HCT116 (cell line): ENCODE measurements around the gene WWP2. TPM values are rescaled to one million over a fixed set of nuclear protein-coding genes. Genes with fewer than 3 reads are reported as not detected.

ENCODE experiments used
- ATAC-seq: fragments of 200-7000 bp; cut with Tn5 transposase; 2 replicates; pipeline ENCODE4 v1.9.1; 2020; ENCODE audit warnings: mild to moderate bottlenecking, moderate library complexity
- BruUV-seq: library from RNA; stranded (reverse); fragments of 400-500 nt; replicated peaks from 2 replicates; lab custom pipeline; 2021; lab: Mats Ljungman, UMichigan
- CTCF ChIA-PET: fragments of 300-600 bp; sonication (Branson Sonifier 250); formaldehyde crosslinking; loops from one replicate; lab custom pipeline; 2021; ENCODE audit warnings: antibody characterized with exemption; lab: Charles Lee
- POLR2A ChIA-PET: fragments of 300-600, 350-600 bp; sonication (Branson Sonifier 250); formaldehyde crosslinking; loops from one replicate; lab custom pipeline; 2021; ENCODE audit warnings: antibody characterized with exemption; lab: Charles Lee
- RAD21 ChIA-PET, 2 experiments: fragments of 300-600 bp; sonication (Branson Sonifier 250); formaldehyde crosslinking; loops; one replicate each; lab custom pipeline; 2023; ENCODE audit warnings: low total read pairs in 2 of 2; ENCODE audit not compliant: uncharacterized antibody in 2 of 2, unreplicated experiment in 2 of 2, low non-redundant PET in 1 of 2; lab: Charles Lee
- DNase-seq: peaks from one replicate; pipeline ENCODE4 v3.0.0-alpha.2; 2010; ENCODE audit warnings: low read depth, low spot score
- H2AFZ ChIP-seq: fragments of 200-600 bp; shearing (Covaris generic), sonication (generic); 2 replicates; pipeline ENCODE4 v1.6.1; 2017; ENCODE audit warnings: low read depth, mixed run types, mixed read lengths, antibody characterized with exemption, low read length; ENCODE audit not compliant: poor library complexity, severe bottlenecking
- H3K27ac ChIP-seq: 2 replicates; pipeline ENCODE4 v1.5.1; 2012; ENCODE audit warnings: low read depth, low read length
- H3K27me3 ChIP-seq: fragments of 200-600 bp; sonication (generic); 2 replicates; pipeline ENCODE4 v1.6.1; 2016; ENCODE audit warnings: mixed run types, low read length, mixed read lengths; ENCODE audit not compliant: insufficient read depth
- H3K36me3 ChIP-seq, 2 experiments: fragments of 200-500 bp in 1 of 2; fragments of 200-600 bp in 1 of 2; sonication (Bioruptor generic) in 1 of 2; sonication (generic) in 1 of 2; 2 replicates each; pipeline versions ENCODE4 v1.5.1 to v1.6.1; 2014 to 2016; ENCODE audit warnings: low read length in 2 of 2, inconsistent platforms in 1 of 2, mixed read lengths in 1 of 2, mixed run types in 1 of 2; ENCODE audit not compliant: insufficient read depth in 2 of 2, control insufficient read depth in 1 of 2
- H3K4me1 ChIP-seq, 2 experiments: fragments of 200-600 bp in 1 of 2; sonication (generic) in 1 of 2; 2 replicates each; pipeline versions ENCODE4 v1.5.1 to v1.6.1; 2012 to 2017; ENCODE audit warnings: low read length in 2 of 2, inconsistent platforms in 1 of 2, mild to moderate bottlenecking in 1 of 2, mixed read lengths in 1 of 2, mixed run types in 1 of 2, moderate library complexity in 1 of 2; ENCODE audit not compliant: insufficient read depth in 2 of 2, control insufficient read depth in 1 of 2
- H3K4me2 ChIP-seq: fragments of 200-600 bp; sonication (generic); 2 replicates; pipeline ENCODE4 v1.6.1; 2017; ENCODE audit warnings: mixed run types, low read length, mixed read lengths
- H3K4me3 ChIP-seq, 2 experiments: fragments of 200-600 bp in 1 of 2; sonication (generic) in 1 of 2; replicated peaks in 1 of 2; 2 replicates each; pipeline ENCODE4 v1.5.1; 2011 to 2016; ENCODE audit warnings: low read length in 2 of 2, control low read depth in 1 of 2, low read depth in 1 of 2, mild to moderate bottlenecking in 1 of 2, mixed read lengths in 1 of 2, mixed run types in 1 of 2
- H3K79me2 ChIP-seq: fragments of 200-600 bp; sonication (generic); 2 replicates; pipeline ENCODE4 v1.6.1; 2017; ENCODE audit warnings: mild to moderate bottlenecking, mixed run types, low read length, moderate library complexity, mixed read lengths; ENCODE audit not compliant: insufficient read depth
- H3K9ac ChIP-seq: fragments of 200-600 bp; sonication (generic); 2 replicates; pipeline ENCODE4 v1.6.1; 2016; ENCODE audit warnings: low read length, mixed read lengths
- H3K9me2 ChIP-seq: fragments of 200-600 bp; sonication (generic), shearing (Covaris generic); 2 replicates; pipeline ENCODE4 v1.6.1; 2017; ENCODE audit warnings: mixed run types, mild to moderate bottlenecking, moderate library complexity; ENCODE audit not compliant: insufficient read depth
- H3K9me3 ChIP-seq, 2 experiments: fragments of 200-500 bp in 1 of 2; fragments of 200-600 bp in 1 of 2; sonication (Bioruptor generic) in 1 of 2; sonication (generic) in 1 of 2; 2 replicates each; pipeline ENCODE4 v1.6.1; 2014 to 2017; ENCODE audit warnings: low read length in 2 of 2, mixed read lengths in 2 of 2, inconsistent platforms in 1 of 2, low read depth in 1 of 2, mild to moderate bottlenecking in 1 of 2, mixed run types in 1 of 2, moderate library complexity in 1 of 2; ENCODE audit not compliant: control insufficient read depth in 1 of 2, insufficient read depth in 1 of 2
- H4K20me1 ChIP-seq: fragments of 200-600 bp; sonication (generic), shearing (Covaris generic); 2 replicates; pipeline ENCODE4 v1.6.1; 2017; ENCODE audit warnings: mixed run types, mild to moderate bottlenecking, moderate library complexity; ENCODE audit not compliant: insufficient read depth
- ATF3 ChIP-seq: IDR thresholded peaks from 2 replicates; pipeline ENCODE4 v1.6.1; 2012
- CBX3 ChIP-seq: IDR thresholded peaks from 2 replicates; pipeline ENCODE4 v1.6.1; 2012; ENCODE audit warnings: low read depth
- CEBPB ChIP-seq: IDR thresholded peaks from 2 replicates; pipeline ENCODE4 v1.6.1; 2012; ENCODE audit warnings: low read depth
- CTCF ChIP-seq, 3 experiments: fragments of 200-600 bp in 1 of 3; sonication (generic) in 1 of 3; IDR thresholded peaks in 2 of 3; conservative IDR thresholded peaks in 1 of 3; 2 replicates each; pipeline ENCODE4 v1.5.1; 2012 to 2017; ENCODE audit warnings: low read depth in 2 of 3, low read length in 2 of 3, antibody characterized with exemption in 1 of 3, borderline replicate concordance in 1 of 3, control low read depth in 1 of 3, mild to moderate bottlenecking in 1 of 3, mixed read lengths in 1 of 3, mixed run types in 1 of 3, moderate library complexity in 1 of 3; ENCODE audit not compliant: insufficient read depth in 1 of 3
- EGR1 ChIP-seq: IDR thresholded peaks from 2 replicates; pipeline ENCODE4 v1.6.1; 2012; ENCODE audit warnings: low read depth
- ELF1 ChIP-seq: IDR thresholded peaks from 2 replicates; pipeline ENCODE4 v1.6.1; 2012; ENCODE audit warnings: low read depth, borderline replicate concordance
- EZH2 ChIP-seq: fragments of 200-600 bp; sonication (generic); IDR thresholded peaks from 2 replicates; pipeline ENCODE4 v1.6.1; 2017; ENCODE audit warnings: antibody characterized with exemption, mixed run types
- EZH2phosphoT487 ChIP-seq: fragments of 200-600 bp; IDR thresholded peaks from 2 replicates; pipeline ENCODE4 v1.6.1; 2018; ENCODE audit warnings: antibody characterized with exemption, borderline replicate concordance
- FOSL1 ChIP-seq: IDR thresholded peaks from 2 replicates; pipeline ENCODE4 v1.6.1; 2012; ENCODE audit warnings: low read depth
- JUND ChIP-seq: IDR thresholded peaks from 2 replicates; pipeline ENCODE4 v1.6.1; 2012
- MAX ChIP-seq: IDR thresholded peaks from 2 replicates; pipeline ENCODE4 v1.6.1; 2012
- POLR2A ChIP-seq: IDR thresholded peaks from 2 replicates; pipeline ENCODE4 v1.7.0; 2011; ENCODE audit warnings: borderline replicate concordance; ENCODE audit not compliant: insufficient read depth, insufficient read length; ENCODE audit errors: extremely low read depth
- SIN3A ChIP-seq: IDR thresholded peaks from 2 replicates; pipeline ENCODE4 v1.6.1; 2012; ENCODE audit warnings: low read depth
- SP1 ChIP-seq: IDR thresholded peaks from 2 replicates; pipeline ENCODE4 v1.6.1; 2012; ENCODE audit warnings: low read depth
- SRF ChIP-seq: IDR thresholded peaks from 2 replicates; pipeline ENCODE4 v1.6.1; 2012; ENCODE audit warnings: low read depth
- TCF7L2 ChIP-seq: IDR thresholded peaks from 2 replicates; pipeline ENCODE4 v1.7.0; 2011; ENCODE audit warnings: borderline replicate concordance, inconsistent platforms; ENCODE audit not compliant: insufficient read depth, insufficient read length; ENCODE audit errors: extremely low read depth
- YY1 ChIP-seq: IDR thresholded peaks from 2 replicates; pipeline ENCODE4 v1.6.1; 2011; ENCODE audit warnings: low read length, low read depth, moderate library complexity, mild to moderate bottlenecking; ENCODE audit not compliant: insufficient replicate concordance; ENCODE audit errors: extremely low read depth
- ZFX ChIP-seq: fragments of 450-650 bp; IDR thresholded peaks from 2 replicates; pipeline ENCODE4 v1.6.1; 2017
- ZNF274 ChIP-seq: fragments of 200-500 bp; sonication (Bioruptor generic); IDR thresholded peaks from 2 replicates; pipeline ENCODE4 v1.6.1; 2014; ENCODE audit warnings: mild to moderate bottlenecking, low read depth, low read length, inconsistent platforms
- intact Hi-C: fragments of 100-400 bp; cut with micrococcal nuclease; formaldehyde crosslinking; loops from 2 replicates; pipeline ENCODE4 v1.10.0; 2022
- total RNA-seq: library from RNA; stranded (reverse); gene quantifications from one replicate; pipeline ENCODE4 v1.2.1, GENCODE V29; 2021; ENCODE audit not compliant: unreplicated experiment
- TF ChIP-seq, protein P1 (sequence below): IDR thresholded peaks from 2 replicates; pipeline ENCODE4 v1.6.1; 2011; ENCODE audit warnings: mild to moderate bottlenecking, low read length, moderate library complexity; ENCODE audit not compliant: insufficient replicate concordance; ENCODE audit errors: extremely low read depth

Gene WWP2
- total RNA-seq, 1 experiment from 2014 or later: 44.2 TPM

DNA sequence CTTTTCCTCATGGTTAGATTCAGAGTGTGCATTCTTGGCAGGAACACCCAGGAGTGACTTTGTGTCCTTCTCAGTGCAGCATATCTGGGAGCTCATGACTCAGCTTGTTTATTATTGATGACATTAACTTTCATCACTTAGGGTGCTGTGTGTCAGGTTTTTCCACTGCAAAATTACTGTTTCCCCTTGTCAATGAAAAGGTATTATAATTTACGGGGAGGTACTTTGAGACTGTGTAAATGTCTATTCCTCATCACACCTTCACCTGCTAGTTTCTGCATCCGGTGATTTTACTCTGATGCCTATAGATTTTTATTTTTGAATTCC lies 50.5 kb downstream of the WWP2 start:
- DNase-seq (no peak), ATAC-seq (no peak)
- Histone ChIP-seq H3K4me1 (peaks cover 0 to 6% of the 10 kb centered on the region in 2 experiments; a peak in 2 of 4 replicates), H3K9ac (no peak overlapping the region), H3K79me2 (no peaks in the 10 kb centered on the region), H2AFZ (no peak overlapping the region), H3K4me2 (no peak overlapping the region), H3K27ac (no peak overlapping the region), H3K36me3 (no peaks in the 10 kb centered on the region), H3K9me3 (no peaks in the 10 kb centered on the region), H3K4me3 (no peak overlapping the region), H3K9me2 (no peaks in the 10 kb centered on the region), H3K27me3 (no peaks in the 10 kb centered on the region), H4K20me1 (no peaks in the 10 kb centered on the region)
- ChIA-PET CTCF (no interaction called here), RAD21 (no interaction called here), POLR2A (no interaction called here)
- BruUV-seq: no TSS peak
- intact Hi-C loops: no loop called here
- no peak for TF ChIP-seq POLR2A
- TF ChIP-seq CEBPB: peak; percentile 38; the same call in 1 of the 2 replicates
- no peak for TF ChIP-seq EGR1
- no peak for TF ChIP-seq SIN3A
- no peak for TF ChIP-seq JUND
- TF ChIP-seq CBX3: no peak
- no peak for TF ChIP-seq ELF1
- no peak for TF ChIP-seq MAX
- TF ChIP-seq EZH2: no peak
- no peak for TF ChIP-seq ATF3
- TF ChIP-seq FOSL1: peak; percentile 27; the same call in 1 of the 2 replicates
- no peak for TF ChIP-seq YY1
- no peak for TF ChIP-seq EZH2phosphoT487
- no peak for TF ChIP-seq TCF7L2
- TF ChIP-seq, protein P1, sequence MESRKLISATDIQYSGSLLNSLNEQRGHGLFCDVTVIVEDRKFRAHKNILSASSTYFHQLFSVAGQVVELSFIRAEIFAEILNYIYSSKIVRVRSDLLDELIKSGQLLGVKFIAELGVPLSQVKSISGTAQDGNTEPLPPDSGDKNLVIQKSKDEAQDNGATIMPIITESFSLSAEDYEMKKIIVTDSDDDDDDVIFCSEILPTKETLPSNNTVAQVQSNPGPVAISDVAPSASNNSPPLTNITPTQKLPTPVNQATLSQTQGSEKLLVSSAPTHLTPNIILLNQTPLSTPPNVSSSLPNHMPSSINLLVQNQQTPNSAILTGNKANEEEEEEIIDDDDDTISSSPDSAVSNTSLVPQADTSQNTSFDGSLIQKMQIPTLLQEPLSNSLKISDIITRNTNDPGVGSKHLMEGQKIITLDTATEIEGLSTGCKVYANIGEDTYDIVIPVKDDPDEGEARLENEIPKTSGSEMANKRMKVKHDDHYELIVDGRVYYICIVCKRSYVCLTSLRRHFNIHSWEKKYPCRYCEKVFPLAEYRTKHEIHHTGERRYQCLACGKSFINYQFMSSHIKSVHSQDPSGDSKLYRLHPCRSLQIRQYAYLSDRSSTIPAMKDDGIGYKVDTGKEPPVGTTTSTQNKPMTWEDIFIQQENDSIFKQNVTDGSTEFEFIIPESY: no peak
- no peak for TF ChIP-seq CTCF (IDR thresholded peaks at IDR 0.05 in 2 of 3, conservative IDR thresholded peaks at IDR 0.05 in 1 of 3; ENCODE audit: borderline replicate concordance in 1 of 3, insufficient read depth in 1 of 3, low read depth in 2 of 3, low read length in 2 of 3)
- TF ChIP-seq ZNF274: no peak
- no peak for TF ChIP-seq ZFX
- 0 out of 2 replicates have a peak, but pooled peaks have one; percentile 21 for TF ChIP-seq SP1
- TF ChIP-seq SRF: no peak
